Panc1 (cell line): ENCODE data around the gene CPLX1. TPM values are rescaled to one million over a fixed set of nuclear protein-coding genes. Genes with fewer than 3 reads are reported as not detected.

Experiments
- ATAC-seq: fragments of 200-7000 bp; cut with Tn5 transposase; 2 replicates; pipeline ENCODE4 v1.9.1; 2020; ENCODE audit warnings: mild to moderate bottlenecking, moderate library complexity
- Bru-seq: library from RNA; stranded (reverse); fragments of 400-500 nt; gene quantifications from one replicate; lab custom pipeline; 2021; lab: Mats Ljungman, UMichigan
- BruChase-seq, 2 experiments: library from RNA; stranded (reverse); fragments of 400-500 nt; gene quantifications; one replicate each; lab custom pipeline; 2021; lab: Mats Ljungman, UMichigan
- BruUV-seq: library from RNA; stranded (reverse); fragments of 400-500 nt; replicated peaks from 2 replicates; lab custom pipeline; 2021; lab: Mats Ljungman, UMichigan
- CTCF ChIA-PET: fragments of 300-600 bp; sonication (Branson Sonifier 250); formaldehyde crosslinking; loops from one replicate; lab custom pipeline; 2022; ENCODE audit warnings: antibody characterized with exemption; lab: Charles Lee
- POLR2A ChIA-PET: fragments of 300-600 bp; sonication (Branson Sonifier 250); formaldehyde crosslinking; loops from one replicate; lab custom pipeline; 2022; ENCODE audit warnings: antibody characterized with exemption; lab: Charles Lee
- DNase-seq: peaks from one replicate; pipeline ENCODE4 v3.0.0-alpha.2; 2010; ENCODE audit warnings: low read depth, low spot score
- H3K27ac ChIP-seq: 2 replicates; pipeline ENCODE4 v1.5.1; 2011; ENCODE audit warnings: mild to moderate bottlenecking, low read length, inconsistent platforms
- H3K27me3 ChIP-seq: fragments of 200-500 bp; sonication (Bioruptor generic); 2 replicates; pipeline ENCODE4 v1.6.0; 2014; ENCODE audit warnings: low read length, inconsistent platforms; ENCODE audit not compliant: control insufficient read depth, insufficient read depth
- H3K36me3 ChIP-seq: fragments of 200-500 bp; sonication (Bioruptor generic); 2 replicates; pipeline ENCODE4 v1.5.1; 2014; ENCODE audit warnings: inconsistent platforms, mild to moderate bottlenecking, low read length, moderate library complexity; ENCODE audit not compliant: control insufficient read depth, insufficient read depth
- H3K4me1 ChIP-seq: 2 replicates; pipeline ENCODE4 v1.5.1; 2011; ENCODE audit warnings: inconsistent platforms, mild to moderate bottlenecking, low read length, moderate library complexity; ENCODE audit not compliant: control insufficient read depth, insufficient read depth
- H3K4me3 ChIP-seq, 2 experiments: 2 replicates each; pipeline ENCODE4 v1.5.1; 2011 to 2012; ENCODE audit warnings: low read depth in 2 of 2, low read length in 2 of 2, mild to moderate bottlenecking in 2 of 2, inconsistent platforms in 1 of 2, moderate library complexity in 1 of 2
- H3K9me3 ChIP-seq: fragments of 200-500 bp; sonication (Bioruptor generic); 2 replicates; pipeline ENCODE4 v1.5.1; 2014; ENCODE audit warnings: low read depth, mild to moderate bottlenecking, inconsistent platforms, low read length, moderate library complexity; ENCODE audit not compliant: control insufficient read depth, insufficient read depth
- POLR2AphosphoS5 ChIP-seq: IDR thresholded peaks from 2 replicates; pipeline ENCODE4 v1.6.1; 2012; ENCODE audit warnings: mild to moderate bottlenecking, low read depth, low read length, moderate library complexity
- SIN3A ChIP-seq: IDR thresholded peaks from 2 replicates; pipeline ENCODE4 v1.6.1; 2012; ENCODE audit warnings: low read depth, mild to moderate bottlenecking, low read length, moderate library complexity, borderline replicate concordance; ENCODE audit not compliant: insufficient read depth
- TCF7L2 ChIP-seq: IDR thresholded peaks from 2 replicates; pipeline ENCODE4 v1.6.1; 2011; ENCODE audit warnings: mild to moderate bottlenecking, low read depth, low read length, inconsistent platforms
- in situ Hi-C: cut with HindIII; loops from 2 replicates; pipeline ENCODE4 v1.10.0; 2016; ENCODE audit warnings: low sequenced_read_pairs, low pct_unique_long_range_greater_than_20kb
- intact Hi-C: fragments of 100-400 bp; cut with micrococcal nuclease; formaldehyde crosslinking; loops from one replicate; pipeline ENCODE4 v1.10.0; 2022; ENCODE audit not compliant: unreplicated experiment
- long read RNA-seq: library from polyadenylated mRNA; unstranded; transcript quantifications from one replicate; pipeline ENCODE4 v2.0.0, GENCODE V29; 2021; ENCODE audit not compliant: unreplicated experiment
- polyA plus RNA-seq: library from polyadenylated mRNA; unstranded; fragments of >200 nt; gene quantifications from one replicate; pipeline ENCODE4 v1.2.1, GENCODE V29; 2012; ENCODE audit warnings: missing spikeins; ENCODE audit not compliant: insufficient read length
- total RNA-seq: library from RNA; stranded (reverse); gene quantifications from one replicate; pipeline ENCODE4 v1.2.1, GENCODE V29; 2021; ENCODE audit not compliant: unreplicated experiment
- TF ChIP-seq, protein P1 (sequence below), 2 experiments: IDR thresholded peaks; 2 replicates each; pipeline ENCODE4 v1.6.1; 2011 to 2012; ENCODE audit warnings: low read depth in 2 of 2, control low read depth in 1 of 2, low read length in 1 of 2, mild to moderate bottlenecking in 1 of 2, moderate library complexity in 1 of 2; ENCODE audit not compliant: insufficient read depth in 1 of 2
- TF ChIP-seq, protein P2 (sequence below): fragments of 450-650 bp; IDR thresholded peaks from 2 replicates; pipeline ENCODE4 v1.5.1; 2017; ENCODE audit warnings: mild to moderate bottlenecking

CPLX1 gene
- total RNA-seq (6.7 TPM), Bru-seq, nascent RNA (percentile 29 among the genes with signal in this experiment), BruChase-seq, experiment 1, labeled RNA remaining after a 2-hour chase (percentile 32 among the genes with signal in this experiment), BruChase-seq, experiment 2, labeled RNA remaining after a 6-hour chase (percentile 34 among the genes with signal in this experiment)
- 15.0 TPM for polyA plus RNA-seq
- long read RNA-seq, partial matches to known transcripts: 0 of 2 reads
- long read RNA-seq, other reads (novel, unspliced or antisense): 2 of 2 reads

DNA sequence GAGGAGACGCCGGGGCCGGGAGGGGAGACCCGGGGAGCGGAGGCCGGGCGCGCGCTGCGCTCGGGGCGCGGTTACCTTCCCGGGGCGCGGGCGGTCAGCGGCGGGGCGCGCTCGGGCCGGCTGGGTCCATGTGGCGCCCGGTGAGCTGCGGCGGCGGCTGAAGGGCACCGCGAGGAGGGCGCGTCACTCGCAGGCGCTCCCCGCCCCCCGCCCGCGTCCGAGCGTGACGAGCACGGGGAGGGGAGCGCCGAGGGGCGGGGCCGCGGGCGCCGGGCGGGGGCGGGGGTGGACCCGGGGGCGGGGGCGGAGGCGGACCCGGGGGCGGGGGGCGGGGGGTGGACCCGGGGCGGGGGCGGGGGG lies at the start of gene CPLX1:
Gene CPLX1, minus strand, starts transcription at position 159 of the 360 bp plus-strand sequence. CDS start 1,607 bp downstream, outside the sequence.
- ChIA-PET CTCF (no interaction called here), POLR2A (no interaction called here)
- no peak for DNase-seq
- Histone ChIP-seq H3K4me3 (peak within 1 kb of the TSS; percentile 30 to 33), H3K4me1 (peaks cover 8% of the 10 kb centered on the region; the same call in 1 of the 2 replicates), H3K9me3 (no peaks in the 10 kb centered on the region), H3K36me3 (no peaks in the 10 kb centered on the region), H3K27ac (no peak within 1 kb of the TSS), H3K27me3 (no peaks in the 10 kb centered on the region)
- intact Hi-C loops: no loop called here
- no peak for ATAC-seq
- TF ChIP-seq POLR2AphosphoS5 (no peak), TCF7L2 (no peak), SIN3A (no peak)
- TF ChIP-seq, protein P1, sequence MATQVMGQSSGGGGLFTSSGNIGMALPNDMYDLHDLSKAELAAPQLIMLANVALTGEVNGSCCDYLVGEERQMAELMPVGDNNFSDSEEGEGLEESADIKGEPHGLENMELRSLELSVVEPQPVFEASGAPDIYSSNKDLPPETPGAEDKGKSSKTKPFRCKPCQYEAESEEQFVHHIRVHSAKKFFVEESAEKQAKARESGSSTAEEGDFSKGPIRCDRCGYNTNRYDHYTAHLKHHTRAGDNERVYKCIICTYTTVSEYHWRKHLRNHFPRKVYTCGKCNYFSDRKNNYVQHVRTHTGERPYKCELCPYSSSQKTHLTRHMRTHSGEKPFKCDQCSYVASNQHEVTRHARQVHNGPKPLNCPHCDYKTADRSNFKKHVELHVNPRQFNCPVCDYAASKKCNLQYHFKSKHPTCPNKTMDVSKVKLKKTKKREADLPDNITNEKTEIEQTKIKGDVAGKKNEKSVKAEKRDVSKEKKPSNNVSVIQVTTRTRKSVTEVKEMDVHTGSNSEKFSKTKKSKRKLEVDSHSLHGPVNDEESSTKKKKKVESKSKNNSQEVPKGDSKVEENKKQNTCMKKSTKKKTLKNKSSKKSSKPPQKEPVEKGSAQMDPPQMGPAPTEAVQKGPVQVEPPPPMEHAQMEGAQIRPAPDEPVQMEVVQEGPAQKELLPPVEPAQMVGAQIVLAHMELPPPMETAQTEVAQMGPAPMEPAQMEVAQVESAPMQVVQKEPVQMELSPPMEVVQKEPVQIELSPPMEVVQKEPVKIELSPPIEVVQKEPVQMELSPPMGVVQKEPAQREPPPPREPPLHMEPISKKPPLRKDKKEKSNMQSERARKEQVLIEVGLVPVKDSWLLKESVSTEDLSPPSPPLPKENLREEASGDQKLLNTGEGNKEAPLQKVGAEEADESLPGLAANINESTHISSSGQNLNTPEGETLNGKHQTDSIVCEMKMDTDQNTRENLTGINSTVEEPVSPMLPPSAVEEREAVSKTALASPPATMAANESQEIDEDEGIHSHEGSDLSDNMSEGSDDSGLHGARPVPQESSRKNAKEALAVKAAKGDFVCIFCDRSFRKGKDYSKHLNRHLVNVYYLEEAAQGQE (IDR thresholded peaks at IDR 0.05; ENCODE audit: insufficient read depth in 1 of 2, low read depth in 2 of 2, low read length in 1 of 2): no peak
- TF ChIP-seq, protein P2, sequence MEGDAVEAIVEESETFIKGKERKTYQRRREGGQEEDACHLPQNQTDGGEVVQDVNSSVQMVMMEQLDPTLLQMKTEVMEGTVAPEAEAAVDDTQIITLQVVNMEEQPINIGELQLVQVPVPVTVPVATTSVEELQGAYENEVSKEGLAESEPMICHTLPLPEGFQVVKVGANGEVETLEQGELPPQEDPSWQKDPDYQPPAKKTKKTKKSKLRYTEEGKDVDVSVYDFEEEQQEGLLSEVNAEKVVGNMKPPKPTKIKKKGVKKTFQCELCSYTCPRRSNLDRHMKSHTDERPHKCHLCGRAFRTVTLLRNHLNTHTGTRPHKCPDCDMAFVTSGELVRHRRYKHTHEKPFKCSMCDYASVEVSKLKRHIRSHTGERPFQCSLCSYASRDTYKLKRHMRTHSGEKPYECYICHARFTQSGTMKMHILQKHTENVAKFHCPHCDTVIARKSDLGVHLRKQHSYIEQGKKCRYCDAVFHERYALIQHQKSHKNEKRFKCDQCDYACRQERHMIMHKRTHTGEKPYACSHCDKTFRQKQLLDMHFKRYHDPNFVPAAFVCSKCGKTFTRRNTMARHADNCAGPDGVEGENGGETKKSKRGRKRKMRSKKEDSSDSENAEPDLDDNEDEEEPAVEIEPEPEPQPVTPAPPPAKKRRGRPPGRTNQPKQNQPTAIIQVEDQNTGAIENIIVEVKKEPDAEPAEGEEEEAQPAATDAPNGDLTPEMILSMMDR: no peak
- BruUV-seq: no TSS peak
- in situ Hi-C loops: no loop called here

DNA sequence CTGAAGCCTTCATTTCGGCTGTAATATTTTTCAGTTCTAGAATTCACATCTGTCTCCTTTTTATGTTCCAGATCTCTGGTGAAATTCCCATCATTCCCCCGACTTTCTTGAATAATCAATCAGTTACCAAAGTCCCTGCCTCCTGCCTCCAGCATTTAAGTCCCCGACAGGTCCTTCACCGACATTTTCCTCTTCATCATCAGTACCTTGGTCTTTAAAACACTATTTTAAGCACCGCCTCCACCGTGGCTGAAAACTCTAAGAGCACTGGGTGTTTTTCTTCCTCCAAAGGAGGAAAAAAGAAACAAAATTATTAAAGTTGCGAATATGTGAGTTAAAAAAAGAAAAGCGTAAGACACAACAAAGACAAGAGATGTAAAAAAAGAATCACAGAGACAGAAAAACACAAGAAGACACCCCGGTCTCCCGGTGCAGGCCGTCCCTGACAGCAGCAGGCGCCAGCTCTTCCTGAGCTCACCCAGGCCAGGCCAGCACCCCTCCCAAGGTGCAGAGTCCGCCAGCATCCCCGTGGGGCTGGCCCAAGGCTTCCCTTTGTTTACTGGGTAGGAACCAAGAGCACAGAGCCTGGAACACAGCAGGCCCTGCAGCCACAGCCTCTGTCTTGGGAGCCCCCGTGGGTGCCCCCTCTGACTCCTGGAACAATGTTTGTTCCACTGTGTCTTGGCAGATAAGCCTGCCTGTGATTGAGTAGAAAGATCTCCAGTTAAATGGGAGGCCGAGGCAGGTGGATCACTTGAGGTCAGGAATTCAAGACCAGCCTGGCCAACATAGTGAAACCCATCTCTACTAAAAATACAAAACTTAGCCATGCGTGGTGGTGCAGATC lies 49.3 kb upstream of the CPLX1 start:
- H3K36me3 ChIP-seq: no peaks in the 10 kb centered on the region
- TF ChIP-seq POLR2AphosphoS5 (no peak), TCF7L2 (no peak), SIN3A (no peak)
- TF ChIP-seq, protein P2: no peak
- TF ChIP-seq, protein P1 (IDR thresholded peaks at IDR 0.05; ENCODE audit: insufficient read depth in 1 of 2, low read depth in 2 of 2, low read length in 1 of 2): no peak
- CTCF ChIA-PET: no interaction called here
- ATAC-seq (no peak), DNase-seq (no peak)
- in situ Hi-C loops (no loop called here), intact Hi-C loops (no loop called here)
- H3K4me3 ChIP-seq: no peak overlapping the region
- no peak overlapping the region for H3K27ac ChIP-seq
- no peaks in the 10 kb centered on the region for H3K4me1 ChIP-seq
- no peaks in the 10 kb centered on the region for H3K27me3 ChIP-seq
- POLR2A ChIA-PET: interaction anchor here (0.5 kb wide), 1 partner anchor 59 kb away, joined by 3 read pairs; no protein-coding TSS in a partner anchor
- no peaks in the 10 kb centered on the region for H3K9me3 ChIP-seq
- BruUV-seq: no TSS peak
